HG03175 (cell line): ENCODE results near the gene PDXP.
"Not testable (repeated sequence)": the region's sequence is repeated elsewhere in the genome, so short reads cannot be mapped to it uniquely, and the experiment has no call there.

Experiments used
- ATAC-seq: cut with Tn5 transposase; IDR thresholded peaks from one replicate; pipeline ENCODE4 v1.9.1; 2021; ENCODE audit warnings: mild to moderate bottlenecking, moderate library complexity; ENCODE audit not compliant: unreplicated experiment

Gene PDXP

DNA sequence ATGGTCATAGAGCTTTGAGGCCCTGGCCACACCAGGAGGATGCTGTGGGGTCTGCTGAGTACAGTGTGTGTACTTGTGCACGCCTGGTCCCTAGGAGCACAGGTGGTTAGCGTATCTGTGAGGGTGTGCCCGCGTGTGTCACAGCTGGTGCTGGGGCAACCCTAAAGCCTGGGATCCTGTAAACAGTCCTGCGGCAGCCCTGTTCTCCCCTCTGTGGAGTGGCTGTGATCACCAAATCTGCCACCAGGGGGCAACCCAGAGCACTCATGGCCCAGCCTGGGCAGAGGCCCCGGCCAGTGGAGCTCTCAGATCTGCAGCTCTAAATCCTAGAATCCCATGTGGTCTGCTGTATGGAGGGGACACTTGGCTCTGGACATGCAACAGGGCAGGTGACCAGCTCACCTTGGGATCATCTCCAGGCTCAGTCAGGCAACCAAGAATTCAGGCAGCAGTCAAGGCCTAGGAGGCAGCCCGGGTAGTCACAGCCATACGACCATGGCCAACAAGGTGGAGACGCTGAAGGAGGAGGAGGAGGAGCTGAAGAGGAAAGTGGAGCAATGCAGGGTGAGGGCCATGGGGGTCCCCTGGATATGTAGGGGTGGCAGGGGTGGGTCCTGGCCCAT is 15.2 kb upstream of the PDXP start:
- ATAC-seq, result peak; percentile 55

DNA sequence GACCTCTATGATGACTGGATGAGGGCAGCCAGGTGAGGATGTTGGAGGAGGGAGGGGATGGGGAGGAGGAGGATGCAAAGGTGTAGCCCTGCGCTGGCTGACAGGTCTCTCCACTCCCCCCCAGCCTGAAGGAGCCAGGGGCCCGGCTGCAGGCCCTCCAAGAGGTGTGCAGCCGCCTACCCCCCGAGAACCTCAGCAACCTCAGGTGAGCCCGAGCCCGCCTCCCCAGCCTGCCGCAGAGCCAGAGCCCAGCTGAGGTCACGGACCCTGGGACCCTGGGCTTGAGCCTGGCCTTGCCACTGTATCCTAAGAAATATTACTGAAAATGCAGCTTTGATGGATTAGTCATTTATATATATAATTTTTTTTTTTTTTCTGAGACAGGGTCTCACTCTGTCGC is 11.2 kb upstream of the PDXP start:
- no peak for ATAC-seq

DNA sequence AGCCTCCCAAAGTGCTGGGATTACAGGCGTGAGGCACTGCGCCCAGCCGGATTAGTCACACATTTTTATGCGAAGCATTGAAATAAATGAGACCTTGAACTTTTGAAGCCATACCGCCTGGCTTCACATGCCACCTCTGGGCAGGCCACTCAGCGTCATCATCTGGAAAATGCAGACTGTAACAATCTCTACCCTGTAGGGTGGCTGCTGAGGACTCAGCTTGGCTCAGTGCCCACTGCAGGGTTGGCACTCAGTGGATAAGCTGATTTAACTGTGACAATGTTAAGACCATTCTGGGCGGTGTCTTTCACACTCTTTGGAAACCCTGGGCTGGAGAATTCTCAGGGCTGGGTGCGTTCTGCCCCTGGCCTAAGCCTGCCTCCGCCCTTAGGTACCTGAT is 10.6 kb upstream of the PDXP start:
- ATAC-seq, result no peak

GRCh38 chr22:37650463-37651136 is 7.9 kb upstream of the PDXP start:
- no peak for ATAC-seq

DNA sequence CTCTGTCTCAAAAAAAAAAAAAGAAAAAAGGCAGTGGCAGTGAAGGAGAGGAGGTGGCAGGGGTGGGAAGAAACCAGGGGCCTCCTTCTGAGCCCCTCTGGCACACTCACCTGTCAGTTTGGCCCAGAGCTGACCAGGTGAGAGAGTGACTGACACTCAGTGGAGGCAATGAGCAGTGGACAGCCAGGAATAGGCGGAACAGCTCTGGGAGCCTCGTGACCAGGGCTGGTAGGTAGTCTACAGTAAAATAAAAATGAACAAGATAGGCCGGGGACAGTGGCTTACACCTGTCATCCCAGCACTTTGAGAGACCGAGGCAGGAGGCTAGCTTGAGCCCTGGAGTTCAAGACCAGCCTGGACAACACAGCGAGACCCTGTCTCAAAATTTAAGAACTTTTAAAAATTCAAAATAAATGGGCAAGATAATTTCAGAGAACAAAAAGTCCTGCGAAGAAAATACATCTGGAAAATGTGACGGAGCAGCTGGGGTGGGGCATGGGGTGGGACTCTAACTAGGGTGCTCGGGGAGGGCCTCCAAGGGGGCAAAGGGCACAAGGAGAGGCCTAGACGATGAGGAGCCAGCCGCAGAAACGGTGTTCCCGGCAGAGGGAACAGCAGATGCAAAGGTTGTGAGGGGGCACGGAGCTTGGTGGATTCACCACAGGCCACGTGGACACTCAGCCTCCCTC is 3.8 kb upstream of the PDXP start:
- no peak for ATAC-seq

- no peak for ATAC-seq
Measured at GRCh38 chr22:37655252-37655563, 3.3 kb upstream of the PDXP start.

GRCh38 chr22:37656583-37656982 is 1.9 kb upstream of the PDXP start:
- not testable (repeated sequence) for ATAC-seq

DNA sequence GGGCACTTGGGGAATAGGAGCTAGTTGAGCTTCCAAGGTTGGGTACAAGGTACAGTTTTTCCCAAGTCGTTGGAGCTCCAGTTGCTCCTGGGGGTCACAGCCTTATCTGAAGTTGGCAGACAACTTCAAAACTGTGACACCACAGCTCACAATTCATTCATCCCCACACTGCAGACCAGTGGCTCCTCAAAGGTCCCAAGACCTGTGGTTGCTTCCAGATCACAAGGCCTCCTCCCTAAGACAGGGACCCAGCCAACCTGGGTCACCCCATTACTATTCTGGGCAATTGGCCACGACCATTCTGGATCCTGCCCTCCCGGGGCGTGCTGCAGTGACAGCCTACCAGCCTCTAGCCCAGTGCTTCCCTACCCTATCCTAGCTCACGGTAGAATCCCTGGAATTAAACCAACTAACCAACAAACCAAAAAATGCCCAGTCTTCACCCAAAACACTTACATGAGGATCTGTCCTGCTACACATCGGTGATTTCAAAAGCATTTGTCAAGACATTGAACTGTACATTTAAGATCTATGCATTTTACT is 862 bp upstream of the PDXP start:
- ATAC-seq, result no peak

- no peak for ATAC-seq
Measured at GRCh38 chr22:37659066-37659896, 758 bp downstream of the PDXP start.

DNA sequence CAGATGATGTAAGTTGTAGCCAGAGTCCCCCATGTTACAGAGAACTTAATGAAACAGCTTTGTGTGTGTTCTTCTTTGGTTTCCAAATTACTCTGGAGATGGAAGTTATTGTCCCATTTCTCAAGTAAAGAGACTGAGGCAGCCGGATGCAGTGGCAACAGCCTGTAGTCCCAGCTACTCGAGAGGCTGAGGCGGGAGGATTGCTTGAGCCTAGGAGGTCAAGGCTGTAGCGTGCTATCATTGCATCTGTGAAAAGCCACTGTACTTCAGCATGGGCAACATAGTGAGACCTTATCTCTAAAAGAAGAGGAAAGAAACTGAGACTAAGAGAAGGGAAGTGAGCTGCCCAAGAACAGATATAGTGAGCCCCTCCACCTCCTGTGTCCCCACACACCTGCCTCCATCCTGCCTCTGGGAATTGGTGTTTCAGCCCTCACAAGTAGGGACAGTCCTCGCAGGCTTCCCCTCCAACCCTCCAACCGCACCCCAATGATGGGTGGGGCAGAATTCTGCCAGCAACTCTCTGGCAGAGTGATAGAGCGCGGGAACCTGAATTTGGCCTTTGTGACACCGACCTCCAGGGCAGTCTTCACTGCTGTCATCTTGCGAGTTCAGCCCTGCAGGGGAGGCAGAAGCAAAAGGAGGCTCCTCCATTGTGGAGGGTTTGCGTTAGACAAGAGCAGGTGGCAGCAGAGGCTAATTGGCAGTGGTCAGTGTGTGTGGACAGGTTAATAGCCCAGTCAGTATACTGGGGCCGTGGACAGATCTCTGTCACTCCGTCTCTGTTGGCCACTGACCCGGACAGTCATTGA is 1.6 kb downstream of the PDXP start:
- no peak for ATAC-seq

GRCh38 chr22:37660709-37661045 is 2.2 kb downstream of the PDXP start:
- no peak for ATAC-seq

DNA sequence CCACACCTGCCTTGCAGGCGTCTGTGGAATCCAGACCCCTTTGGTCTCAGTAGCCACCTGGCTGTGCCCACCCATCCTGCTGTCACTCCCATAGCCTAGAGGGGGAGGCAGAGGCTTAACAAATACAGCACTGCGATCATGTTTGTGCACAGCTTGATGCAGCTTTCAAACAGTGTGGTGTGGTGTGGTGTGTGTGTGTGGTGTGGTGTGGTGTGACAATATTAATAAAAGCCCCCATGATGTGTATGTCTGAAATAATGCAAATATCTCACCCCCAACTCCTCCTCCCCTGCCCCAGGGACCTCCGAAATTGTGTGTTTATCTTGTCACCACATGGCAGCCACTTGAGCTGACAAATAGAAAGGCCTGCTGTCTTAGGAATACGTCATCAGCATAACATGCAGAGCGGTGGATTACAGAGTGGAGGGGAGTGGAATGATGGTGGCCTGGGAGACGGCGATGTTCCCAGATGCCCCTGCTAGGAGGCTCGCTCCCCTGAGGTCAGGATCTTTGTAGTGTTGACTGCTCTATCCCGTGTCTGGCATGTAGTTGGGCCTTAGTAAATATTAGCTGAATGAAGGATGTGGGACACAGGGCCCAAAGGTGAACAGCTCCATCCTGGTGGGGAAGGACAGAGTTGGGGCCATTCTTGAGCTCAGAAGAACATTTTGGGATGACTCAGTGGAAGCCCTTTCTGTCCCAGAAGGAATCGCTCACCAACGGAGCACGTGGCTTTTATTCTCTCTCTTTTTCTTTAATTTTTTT is 2.8 kb downstream of the PDXP start:
- no peak for ATAC-seq

GRCh38 chr22:37662039-37662438 is 3.5 kb downstream of the PDXP start:
- no peak for ATAC-seq

DNA sequence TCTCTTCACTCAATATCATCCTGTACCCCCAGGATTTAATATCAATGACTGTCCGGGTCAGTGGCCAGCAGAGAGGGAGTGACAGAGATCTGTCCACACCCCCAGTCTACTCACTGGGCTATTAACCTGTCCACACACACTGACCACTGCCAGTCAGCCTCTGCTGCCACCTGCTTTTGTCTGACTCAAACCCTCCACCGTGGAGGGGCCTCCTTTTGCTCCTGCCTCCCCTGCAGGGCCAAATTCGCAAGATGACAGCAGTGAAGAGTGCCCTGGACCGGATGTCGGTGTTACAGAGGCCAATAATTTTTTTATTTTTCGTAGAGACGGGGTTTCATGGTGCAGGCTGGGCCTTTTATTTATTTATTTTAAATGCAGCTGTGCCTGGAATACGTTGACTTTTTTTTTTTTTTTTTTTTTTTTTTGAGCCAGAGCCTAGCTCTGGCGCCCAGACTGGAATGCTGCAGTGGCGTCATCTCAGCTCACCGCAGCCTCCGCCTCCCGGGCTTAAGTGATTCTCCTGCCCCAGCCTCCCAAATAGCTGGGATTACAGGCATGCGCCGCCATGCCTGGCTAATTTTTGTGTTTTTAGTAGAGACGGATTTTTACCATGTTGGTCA is 5.1 kb downstream of the PDXP start:
- no peak for ATAC-seq

DNA sequence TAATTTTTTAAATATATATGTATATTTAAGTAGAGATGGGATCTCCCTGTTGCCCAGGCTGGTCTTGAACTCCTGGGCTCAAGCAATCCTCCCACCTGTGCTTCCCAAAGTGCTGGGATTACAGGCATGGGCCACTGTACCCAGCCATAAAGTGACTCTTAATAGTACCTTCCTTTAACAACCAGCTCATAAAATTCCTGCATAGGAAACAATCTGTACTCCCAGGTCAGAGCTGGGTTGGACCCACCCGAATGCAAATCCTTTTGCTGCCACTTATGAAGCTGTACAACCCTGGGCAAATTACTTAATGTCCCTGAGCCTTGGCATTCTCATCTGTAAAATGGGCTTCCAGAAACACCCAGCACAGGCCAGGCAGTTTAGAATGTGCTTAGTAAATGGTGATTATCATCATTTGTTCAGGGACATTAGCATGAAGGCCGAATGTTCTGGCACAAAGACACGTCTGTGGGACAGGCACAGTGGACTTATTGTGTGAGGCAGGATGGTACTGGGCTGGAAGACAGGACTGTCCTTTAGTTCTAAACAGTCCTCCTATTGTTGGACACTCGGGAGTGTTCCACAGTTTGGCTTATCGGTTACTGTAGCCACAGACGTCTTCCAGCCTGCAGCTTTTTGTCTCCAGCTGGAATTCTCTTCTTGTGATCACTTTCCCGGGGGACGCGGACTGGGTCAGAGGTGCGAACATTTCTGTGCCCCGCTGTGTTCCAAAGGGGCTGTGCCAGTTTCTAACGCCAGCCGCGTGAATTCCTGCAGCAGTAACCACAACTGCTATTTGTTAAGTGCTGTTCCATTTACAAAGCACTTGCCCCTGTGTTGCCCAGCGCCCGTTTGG is 6.0 kb downstream of the PDXP start:
- ATAC-seq, result no peak

GRCh38 chr22:37665487-37665886 is 7.0 kb downstream of the PDXP start:
- ATAC-seq, result no peak

DNA sequence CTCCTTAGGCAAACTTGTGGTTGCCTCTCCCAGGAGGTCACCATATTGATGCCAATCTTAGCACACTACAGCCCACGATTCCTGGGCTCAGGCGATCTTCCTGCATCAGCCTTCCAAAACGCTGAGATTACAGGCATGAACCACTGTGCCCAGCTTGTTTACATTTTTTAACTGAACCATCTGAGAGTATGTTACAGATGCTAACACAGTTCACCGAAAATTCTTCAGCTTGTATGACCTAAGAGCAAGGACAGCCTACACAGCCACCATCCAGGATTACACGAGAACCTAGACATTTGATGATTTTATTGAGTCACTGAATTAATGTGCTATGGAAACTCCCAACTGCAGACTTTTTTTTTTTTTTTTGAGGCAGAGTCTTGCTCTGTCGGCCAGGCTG is 11.1 kb downstream of the PDXP start:
- ATAC-seq, result no peak

DNA sequence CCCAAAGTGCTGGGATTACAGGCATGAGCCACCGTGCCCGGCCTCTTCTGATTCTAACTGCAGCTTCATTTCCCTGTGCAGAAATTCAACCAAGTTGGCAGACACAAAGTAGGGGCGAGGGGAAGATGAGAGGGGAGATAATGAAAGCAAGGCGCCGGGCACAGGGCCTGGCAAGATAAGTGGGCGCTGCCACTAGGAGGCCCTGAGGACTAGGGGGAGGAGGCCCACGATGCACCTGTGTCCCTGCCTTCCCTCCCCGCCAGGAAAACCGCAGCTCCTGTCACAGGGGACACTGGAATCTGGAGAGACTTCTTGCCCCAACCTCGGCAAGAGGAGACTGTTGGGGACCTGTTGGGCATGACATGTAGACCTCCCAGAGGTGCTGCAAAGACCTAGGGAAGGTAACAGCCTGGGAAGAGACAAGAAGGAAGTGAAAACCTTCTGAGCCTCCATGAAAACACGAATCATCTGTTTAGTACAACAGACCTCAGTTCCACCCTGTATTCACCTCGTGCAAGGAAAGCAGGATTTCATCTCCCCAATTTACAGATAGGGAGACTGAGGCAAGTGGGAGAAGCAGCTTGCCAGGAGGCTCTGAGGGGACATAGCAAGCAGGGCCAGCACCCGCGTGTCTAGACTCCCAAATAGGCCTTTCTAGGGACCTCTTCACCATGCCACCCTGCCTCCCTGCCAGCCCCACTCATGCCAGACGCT is 13.8 kb downstream of the PDXP start:
- ATAC-seq, result no peak
